Right lobe of liver (tissue), 4 donors: Measurements from ENCODE around the gene ARHGAP32.

ENCODE experiments used
- POLR2A ChIP-seq: fragments of 450-650 bp; IDR thresholded peaks from one replicate; pipeline ENCODE4 v1.6.1; 2017; ENCODE audit warnings: antibody characterized with exemption, mild to moderate bottlenecking
- TF ChIP-seq, protein P1 (sequence below), 4 donors: fragments of 200-600 bp in 3 of 4; fragments of 450-650 bp in 1 of 4; IDR thresholded peaks; one replicate each; pipeline versions ENCODE4 v1.5.1 to v1.8.0; 2016 to 2022; ENCODE audit warnings: antibody characterized with exemption in 4 of 4, mild to moderate bottlenecking in 2 of 4
- donor health status: DM: no; HTN: no; CAD: no.
- donor health status: DM: no; HTN: no; CAD: no.
- donor health status: DM: no; HTN: yes; CAD: no.

DNA sequence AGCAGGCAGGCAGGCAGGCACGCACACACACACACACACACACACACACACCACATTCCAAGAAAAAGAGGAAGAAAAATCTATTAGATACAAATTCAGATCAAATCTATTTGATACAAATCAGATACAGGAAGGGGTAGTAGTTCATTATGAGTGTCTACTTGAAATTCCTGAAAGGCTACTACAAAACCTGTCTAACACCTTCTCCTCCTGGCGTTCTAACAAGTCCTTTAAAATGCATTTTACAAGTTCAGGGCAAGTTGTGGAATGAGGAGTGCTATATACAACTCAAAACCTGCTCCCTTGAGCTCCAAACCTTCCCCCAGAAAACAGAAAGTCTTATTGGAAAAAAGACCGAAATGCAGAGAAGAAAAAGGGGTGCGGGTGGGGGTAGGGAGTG lies 476 bp downstream of the ARHGAP32 start:
- TF ChIP-seq, protein P1, sequence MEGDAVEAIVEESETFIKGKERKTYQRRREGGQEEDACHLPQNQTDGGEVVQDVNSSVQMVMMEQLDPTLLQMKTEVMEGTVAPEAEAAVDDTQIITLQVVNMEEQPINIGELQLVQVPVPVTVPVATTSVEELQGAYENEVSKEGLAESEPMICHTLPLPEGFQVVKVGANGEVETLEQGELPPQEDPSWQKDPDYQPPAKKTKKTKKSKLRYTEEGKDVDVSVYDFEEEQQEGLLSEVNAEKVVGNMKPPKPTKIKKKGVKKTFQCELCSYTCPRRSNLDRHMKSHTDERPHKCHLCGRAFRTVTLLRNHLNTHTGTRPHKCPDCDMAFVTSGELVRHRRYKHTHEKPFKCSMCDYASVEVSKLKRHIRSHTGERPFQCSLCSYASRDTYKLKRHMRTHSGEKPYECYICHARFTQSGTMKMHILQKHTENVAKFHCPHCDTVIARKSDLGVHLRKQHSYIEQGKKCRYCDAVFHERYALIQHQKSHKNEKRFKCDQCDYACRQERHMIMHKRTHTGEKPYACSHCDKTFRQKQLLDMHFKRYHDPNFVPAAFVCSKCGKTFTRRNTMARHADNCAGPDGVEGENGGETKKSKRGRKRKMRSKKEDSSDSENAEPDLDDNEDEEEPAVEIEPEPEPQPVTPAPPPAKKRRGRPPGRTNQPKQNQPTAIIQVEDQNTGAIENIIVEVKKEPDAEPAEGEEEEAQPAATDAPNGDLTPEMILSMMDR (IDR thresholded peaks at IDR 0.05) = no peak
- TF ChIP-seq POLR2A = no peak
